ENCODE data around the gene IGDCC3. TPM values are rescaled to one million over a fixed set of nuclear protein-coding genes. Genes with fewer than 3 reads are reported as not detected.
A peak's percentile ranks its signal among the peaks of the same experiment; 100 is the strongest.

Gene IGDCC3
- total and polyA plus RNA-seq, 2 of the 8 experiments (the other 6 are each of a cell fraction or from before 2014, with no cell fraction given) = 26.8 to 45.7 TPM

DNA sequence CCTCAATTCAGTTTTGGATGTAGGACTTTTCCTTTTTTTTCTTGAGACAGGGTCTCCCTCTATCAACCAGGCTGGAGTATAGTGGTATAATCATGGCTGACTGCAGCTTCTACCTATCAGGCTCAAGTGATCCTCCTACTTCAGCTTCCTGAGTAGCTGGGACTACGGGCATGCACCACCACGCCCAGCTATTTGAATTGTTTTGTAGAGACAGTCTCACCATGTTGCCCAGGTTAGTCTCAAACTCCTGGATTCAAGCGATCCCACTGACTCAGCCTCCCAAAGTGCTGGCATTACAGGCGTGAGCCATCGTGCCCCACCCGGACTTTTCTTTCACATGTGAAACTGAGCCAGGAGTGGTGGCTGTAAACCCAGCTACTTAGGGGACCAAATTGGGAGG, 69.8 kb downstream of the IGDCC3 start:
- H3K9me3 ChIP-seq (ENCODE audit: insufficient read depth in 2 of 2, low read depth in 1 of 2, low read length in 1 of 2) = no peaks in the 10 kb centered on the region
- H3K4me3 ChIP-seq (ENCODE audit: extremely low read depth in 1 of 4, insufficient read depth in 2 of 4, low read depth in 3 of 4, low read length in 4 of 4) = no peak overlapping the region
- TF ChIP-seq KDM1A (IDR thresholded peaks at IDR 0.05; ENCODE audit: borderline replicate concordance, low read length) (no peak), CTBP2 (IDR thresholded peaks at IDR 0.05; ENCODE audit: borderline replicate concordance, insufficient read depth, insufficient read length, low read length) (no peak), SP2 (IDR thresholded peaks at IDR 0.05; ENCODE audit: low read length) (no peak), JUND (IDR thresholded peaks at IDR 0.05; ENCODE audit: low read length) (no peak), HDAC2 (IDR thresholded peaks at IDR 0.05; ENCODE audit: borderline replicate concordance in 1 of 2, low read depth in 2 of 2, low read length in 2 of 2) (no peak), CREB1 (IDR thresholded peaks at IDR 0.05) (no peak), CHD1 (IDR thresholded peaks at IDR 0.05; ENCODE audit: low read depth, low read length) (no peak), SRF (IDR thresholded peaks at IDR 0.05; ENCODE audit: low read depth, low read length) (no peak)
- H3K36me3 ChIP-seq (ENCODE audit: control insufficient read depth in 2 of 4, insufficient read depth in 4 of 4, low read length in 3 of 4) = no peaks in the 10 kb centered on the region
- H2AFZ ChIP-seq (ENCODE audit: low read length) = no peak overlapping the region
- ChIA-PET POLR2A (ENCODE audit: partially characterized antibody) (interaction anchor here (0.7 to 3.2 kb wide), 6 partner anchors 7 to 83 kb away, joined by 3 to 19 read pairs (median 4); no protein-coding TSS in a partner anchor), CTCF (ENCODE audit: partially characterized antibody) (interaction anchor here (0.6 to 3.4 kb wide), 9 partner anchors 9 to 93 kb away, joined by 3 to 13 read pairs (median 4); partner anchors contain the start of gene PARP16)
- no peak overlapping the region for H2BK12ac ChIP-seq (ENCODE audit: low read depth, low read length)
- H3K18ac ChIP-seq (ENCODE audit: extremely low read depth, low read length) = no peak overlapping the region
- H3K4me1 ChIP-seq (replicated peaks in 1 of 4; ENCODE audit: control insufficient read depth in 3 of 4, insufficient read depth in 4 of 4, low read length in 3 of 4) = peaks cover 0 to 6% (median 0%) of the 10 kb centered on the region in 4 experiments; a peak in 2 of 7 replicates
- H3K79me2 ChIP-seq (ENCODE audit: control insufficient read depth in 1 of 2, insufficient read depth in 2 of 2, low read length in 2 of 2) = no peaks in the 10 kb centered on the region
- H4K8ac ChIP-seq (ENCODE audit: extremely low read depth, insufficient read depth, low read length) = no peak overlapping the region
- H3K23me2 ChIP-seq (ENCODE audit: low read depth, low read length) = 0 out of 2 replicates have a peak, but pooled peaks cover 4% of the 10 kb centered on the region
- H3K9ac ChIP-seq (replicated peaks in 1 of 4; ENCODE audit: extremely low read depth in 1 of 4, low read depth in 3 of 4, low read length in 3 of 4) = no peak overlapping the region; a peak in 1 of 7 replicates
- no peak overlapping the region for H3K56ac ChIP-seq (replicated peaks; ENCODE audit: insufficient read length, low read depth, low read length)
- H4K20me1 ChIP-seq (replicated peaks in 1 of 2; ENCODE audit: control insufficient read depth in 1 of 2, insufficient read depth in 2 of 2, low read length in 2 of 2) = no peaks in the 10 kb centered on the region
- H2AK5ac ChIP-seq (ENCODE audit: low read depth, low read length) = no peak overlapping the region
- H3K79me1 ChIP-seq (ENCODE audit: low read depth, low read length) = no peaks in the 10 kb centered on the region
- FAIRE-seq (no peak), DNase-seq (ENCODE audit: low read depth in 1 of 2, low spot score in 2 of 2) (no peak)
- no peak overlapping the region for H3K23ac ChIP-seq (ENCODE audit: insufficient read length)
- H3K4ac ChIP-seq (replicated peaks; ENCODE audit: insufficient read length, low read depth, low read length) = no peak overlapping the region
- H2BK120ac ChIP-seq (replicated peaks; ENCODE audit: low read depth, low read length) = no peak overlapping the region
- no peak overlapping the region for H2BK15ac ChIP-seq (ENCODE audit: low read length)
- WGBS, 2 experiments (ENCODE audit: extremely low coverage in 1 of 2, insufficient coverage in 1 of 2, insufficient read length in 1 of 2, insufficient replicate concordance in 2 of 2, low coverage in 1 of 2, low lambda C conversion rate in 2 of 2, missing lambda C conversion rate in 1 of 2) = 91% methylated on average over 6 of the region's 6 CpGs; no CpG with 5 or more reads in 1 of the 2 experiments
- H4K5ac ChIP-seq (ENCODE audit: insufficient read length, low read depth, low read length) = no peak overlapping the region
- no peak overlapping the region for H2BK5ac ChIP-seq (ENCODE audit: low read depth, low read length)
- H3K27me3 ChIP-seq (replicated peaks in 1 of 4; ENCODE audit: control insufficient read depth in 3 of 4, extremely low read depth in 1 of 4, insufficient read depth in 3 of 4, low read length in 3 of 4) = no peaks in the 10 kb centered on the region
- no peak overlapping the region for H3K14ac ChIP-seq (ENCODE audit: insufficient read length)
- H3K4me2 ChIP-seq (ENCODE audit: insufficient read depth in 1 of 2, low read depth in 2 of 2, low read length in 2 of 2) = no peak overlapping the region
- H2BK20ac ChIP-seq (ENCODE audit: low read length) = 0 out of 2 replicates have a peak overlapping the region, but pooled peaks have one; percentile 48
- H3K27ac ChIP-seq (ENCODE audit: low read depth, low read length) = no peak overlapping the region
- H4K91ac ChIP-seq (replicated peaks; ENCODE audit: insufficient read length, low read length) = no peak overlapping the region

Measured in H1 (cell line).